ENCODE measurements around the gene TBC1D3D.
"Not testable (repeated sequence)": the region's sequence is repeated elsewhere in the genome, so short reads cannot be mapped to it uniquely, and the experiment has no call there.

The TBC1D3D gene

DNA sequence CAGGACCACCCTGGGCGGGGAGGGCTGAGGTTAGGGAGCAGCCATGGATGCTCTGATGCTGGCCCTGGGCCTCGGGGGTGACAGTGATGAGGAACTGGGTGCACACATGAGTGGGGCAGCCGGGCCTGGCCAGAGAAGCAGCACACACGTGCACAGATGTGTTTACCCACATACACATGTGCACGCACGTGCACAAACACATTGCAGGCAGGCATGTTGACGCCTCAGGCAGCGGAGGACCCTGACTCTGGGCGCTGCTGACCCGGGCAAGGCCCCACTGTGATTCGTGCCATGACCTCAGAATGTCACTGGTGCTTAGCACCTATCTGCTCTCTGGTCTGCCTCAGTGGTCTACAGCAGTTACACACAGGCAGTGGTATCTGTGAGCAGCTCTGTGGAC, at the start of gene TBC1D3D:
TBC1D3D (plus strand) TSS at position 301 of the 400 bp plus-strand sequence. CDS start 1,585 bp downstream, outside the sequence.
- not testable (repeated sequence) for DNase-seq (ENCODE audit: low read depth in 2 of 3, low spot score in 1 of 3)

DNA sequence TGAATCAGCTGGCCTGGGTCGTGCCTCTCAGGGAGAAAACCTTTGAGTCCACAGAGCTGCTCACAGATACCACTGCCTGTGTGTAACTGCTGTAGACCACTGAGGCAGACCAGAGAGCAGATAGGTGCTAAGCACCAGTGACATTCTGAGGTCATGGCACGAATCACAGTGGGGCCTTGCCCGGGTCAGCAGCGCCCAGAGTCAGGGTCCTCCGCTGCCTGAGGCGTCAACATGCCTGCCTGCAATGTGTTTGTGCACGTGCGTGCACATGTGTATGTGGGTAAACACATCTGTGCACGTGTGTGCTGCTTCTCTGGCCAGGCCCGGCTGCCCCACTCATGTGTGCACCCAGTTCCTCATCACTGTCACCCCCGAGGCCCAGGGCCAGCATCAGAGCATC, 14.8 kb upstream of the TBC1D3D start, which contains the start of gene TBC1D3L:
TBC1D3L (minus strand) TSS at position 101 of the 400 bp plus-strand sequence. CDS start 1,540 bp downstream, outside the sequence.
- DNase-seq (ENCODE audit: low read depth in 2 of 3, low spot score in 1 of 3), result not testable (repeated sequence)
